Bone marrow (tissue), 2 donors: ENCODE measurements around the gene AGAP3.

Experiments used
- DNase-seq, 2 donors: peaks; one replicate each; lab custom pipeline; 2025; lab: John Stamatoyannopoulos, UW

Gene AGAP3

GRCh38 chr7:151135525-151135845 lies 49.2 kb downstream of the AGAP3 start:
- DNase-seq: no peak

GRCh38 chr7:151135866-151136843 lies 49.9 kb downstream of the AGAP3 start:
- no peak for DNase-seq

GRCh38 chr7:151137076-151137675 lies 50.9 kb downstream of the AGAP3 start:
- no peak for DNase-seq

DNA sequence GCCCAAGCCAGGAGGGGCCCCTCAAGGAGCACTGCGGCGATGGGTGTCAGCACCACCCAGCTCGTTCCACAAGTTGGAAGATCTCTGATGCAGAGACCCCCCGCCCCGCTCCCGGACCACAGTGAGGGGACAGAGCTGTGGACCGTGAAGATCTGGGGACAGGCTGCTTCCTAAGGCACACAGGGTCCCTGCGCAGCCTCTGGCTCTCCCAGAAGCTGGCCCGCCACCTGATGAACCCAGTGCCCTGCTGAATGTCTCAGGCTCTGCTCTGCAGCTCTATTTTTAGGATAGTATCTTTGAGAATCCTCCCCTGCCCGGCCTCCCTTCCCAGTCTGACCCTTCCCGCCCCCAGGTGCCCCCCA lies 51.5 kb downstream of the AGAP3 start:
- no peak for DNase-seq

GRCh38 chr7:151138153-151138851 lies 52.0 kb downstream of the AGAP3 start:
- DNase-seq: no peak

GRCh38 chr7:151139071-151139790 lies 53.0 kb downstream of the AGAP3 start:
- no peak for DNase-seq

DNA sequence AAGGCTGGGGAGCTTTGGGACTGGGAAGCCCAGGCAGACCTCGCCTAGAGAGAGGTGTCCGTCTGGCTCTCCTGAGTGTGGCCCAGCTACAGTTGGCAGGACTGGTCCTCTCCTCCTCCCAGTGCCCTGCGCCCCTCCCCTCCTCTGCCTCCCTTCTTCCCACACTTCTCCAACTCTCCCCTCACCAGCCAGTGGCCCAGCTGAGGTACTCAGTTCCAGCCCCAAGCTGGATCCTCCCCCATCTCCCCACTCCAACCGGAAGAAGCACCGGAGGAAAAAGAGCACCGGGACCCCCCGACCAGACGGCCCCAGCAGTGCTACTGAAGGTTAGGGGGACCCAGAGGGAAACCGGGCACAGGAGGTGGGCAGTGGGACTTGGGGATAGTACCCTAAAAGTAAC lies 53.5 kb downstream of the AGAP3 start:
- DNase-seq: no peak

DNA sequence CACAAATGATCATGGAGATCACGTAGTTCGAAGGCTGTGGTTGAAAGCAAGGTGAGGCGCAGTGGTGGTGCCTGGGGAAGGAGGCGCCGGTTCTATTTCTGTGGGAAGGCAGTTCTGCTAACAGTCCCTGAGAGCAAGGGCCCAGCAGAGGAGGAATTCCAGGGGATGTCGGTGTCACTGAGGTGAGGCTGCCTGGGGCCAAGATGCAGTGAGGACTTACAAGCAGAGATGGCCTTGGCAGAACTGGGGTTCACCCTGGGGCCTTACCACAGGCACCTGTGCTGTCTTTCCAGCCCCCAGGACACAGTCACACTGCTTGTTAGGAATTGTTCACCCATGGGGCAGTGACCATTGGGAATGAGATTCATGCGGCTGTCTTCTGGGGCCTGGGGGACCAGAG lies 54.6 kb downstream of the AGAP3 start:
- DNase-seq: no peak

DNA sequence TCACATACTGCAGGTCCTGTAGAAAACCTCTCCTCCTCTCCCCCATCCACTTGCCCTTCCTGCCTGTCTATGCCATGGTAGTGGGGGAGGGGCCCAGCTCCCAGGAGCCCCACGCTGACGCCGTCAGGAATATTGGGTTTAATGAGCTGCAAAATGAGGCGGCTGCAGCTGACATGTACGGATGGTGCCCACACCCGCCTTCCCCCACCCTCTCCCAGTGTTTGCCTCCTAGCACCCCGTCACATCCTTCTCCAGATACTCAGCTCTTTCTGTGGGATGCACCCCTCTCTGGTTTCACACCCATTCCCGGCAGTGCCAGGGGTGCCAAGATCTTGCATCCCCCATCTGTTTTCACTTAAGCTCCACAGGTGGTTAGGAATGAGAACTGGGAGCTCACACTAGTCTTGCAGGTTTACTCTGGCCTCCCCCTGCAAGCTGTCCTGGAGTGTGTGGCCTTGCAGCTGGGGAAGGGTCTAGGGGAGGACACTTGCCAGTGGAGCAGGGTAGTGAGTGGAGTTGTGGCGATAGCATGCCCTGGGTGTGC lies 55.1 kb downstream of the AGAP3 start:
- no peak for DNase-seq

- DNase-seq: no peak
Measured at GRCh38 chr7:151141855-151142685, 55.8 kb downstream of the AGAP3 start.

GRCh38 chr7:151142686-151143040 lies 56.4 kb downstream of the AGAP3 start:
- DNase-seq: no peak

- no peak for DNase-seq
Measured at GRCh38 chr7:151143261-151144015, 57.2 kb downstream of the AGAP3 start.

DNA sequence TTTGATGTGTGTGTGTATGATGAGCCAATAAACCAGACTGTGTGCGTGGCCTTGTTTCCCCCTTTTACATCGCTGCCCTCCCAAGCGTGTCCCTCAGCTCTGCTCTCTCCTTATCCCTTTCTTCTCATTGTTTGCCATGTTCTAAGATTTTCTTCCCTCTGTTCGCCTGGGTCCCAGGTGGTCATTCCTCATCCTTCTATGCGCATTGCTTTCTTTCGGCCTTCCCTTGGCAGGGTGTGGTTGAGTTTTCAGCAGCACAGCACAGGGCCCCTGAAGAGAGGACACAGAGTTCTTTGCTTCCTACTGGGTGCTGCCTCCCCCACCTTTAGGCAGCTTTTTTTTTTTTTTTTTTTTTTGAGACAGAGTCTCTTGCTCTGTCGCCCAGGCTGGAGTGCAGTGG lies 58.1 kb downstream of the AGAP3 start:
- no peak for DNase-seq

DNA sequence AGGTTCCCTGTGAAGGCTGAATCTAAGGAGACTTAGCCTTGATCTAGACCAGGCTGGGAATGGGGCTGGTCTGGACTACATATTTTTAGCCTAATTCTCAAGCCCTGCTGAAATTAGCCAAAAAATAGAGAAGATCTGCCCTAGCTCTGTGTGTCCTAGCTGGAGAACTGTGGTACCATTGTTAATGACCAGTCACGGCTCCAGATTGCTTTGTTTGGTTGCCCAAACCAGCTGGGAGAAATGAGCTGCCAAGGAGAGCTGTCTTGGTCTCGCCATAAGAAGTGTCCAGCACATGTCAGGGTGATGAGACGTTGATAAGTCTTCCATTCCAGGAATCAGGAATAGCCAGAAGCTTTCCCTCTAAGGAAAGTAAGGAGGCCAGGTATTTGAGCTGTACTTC lies 60.5 kb downstream of the AGAP3 start:
- DNase-seq: no peak

- DNase-seq: no peak
Measured at GRCh38 chr7:151148319-151149259, 62.3 kb downstream of the AGAP3 start.

DNA sequence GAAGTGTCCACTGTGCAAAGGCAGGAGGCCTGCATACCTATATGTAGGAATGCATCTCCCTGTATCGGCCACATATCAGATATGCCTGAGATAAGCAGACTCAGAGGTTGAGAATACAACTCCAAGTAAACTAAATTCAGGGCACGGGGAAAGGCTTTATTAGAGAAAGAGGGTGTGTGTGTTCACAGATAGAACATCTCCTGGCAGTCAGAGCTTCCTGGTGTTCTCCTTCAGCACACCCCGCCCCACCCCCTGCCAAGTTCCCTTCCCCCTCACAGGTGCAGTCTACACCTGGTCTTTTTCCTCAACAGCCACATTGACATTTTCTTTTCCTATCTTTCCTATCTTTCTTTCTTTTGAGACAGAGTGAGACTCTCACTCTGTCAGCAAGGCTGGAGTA lies 64.1 kb downstream of the AGAP3 start:
- no peak for DNase-seq

GRCh38 chr7:151152643-151153513 lies 66.6 kb downstream of the AGAP3 start:
- no peak for DNase-seq

DNA sequence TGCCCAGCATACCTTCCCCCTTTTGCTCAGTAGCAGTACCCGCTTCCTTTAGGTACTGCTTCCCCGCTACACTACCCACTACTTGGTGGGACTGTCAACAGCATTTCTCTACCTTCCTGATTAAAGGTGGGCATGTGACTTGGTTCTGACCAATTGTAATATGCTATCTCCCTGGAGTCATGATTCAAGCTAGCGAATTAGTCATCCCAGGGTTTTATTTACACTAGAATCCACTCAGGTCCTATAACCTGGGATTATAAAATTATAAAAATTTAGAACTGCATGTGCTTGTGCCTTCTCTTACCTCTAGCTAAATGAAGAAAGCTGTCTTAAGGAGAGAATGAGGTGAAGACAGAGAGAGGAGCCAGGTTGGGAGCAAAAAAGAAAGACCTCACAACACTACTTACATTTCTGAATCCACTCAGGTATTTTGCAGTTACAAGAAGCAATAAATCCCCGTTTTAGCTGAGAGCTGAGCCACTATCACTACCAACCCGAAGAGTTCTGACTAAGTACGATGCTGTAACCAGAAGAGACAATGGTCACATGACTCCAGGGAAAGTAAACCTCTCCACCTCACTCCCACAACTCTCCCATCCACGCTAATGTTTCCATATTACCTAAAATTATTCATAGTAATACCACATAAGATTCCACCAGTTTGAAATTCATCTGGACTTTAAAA lies 71.5 kb downstream of the AGAP3 start:
- no peak for DNase-seq
